Measurements from ENCODE around the gene SLC35D2.

SLC35D2 gene

DNA sequence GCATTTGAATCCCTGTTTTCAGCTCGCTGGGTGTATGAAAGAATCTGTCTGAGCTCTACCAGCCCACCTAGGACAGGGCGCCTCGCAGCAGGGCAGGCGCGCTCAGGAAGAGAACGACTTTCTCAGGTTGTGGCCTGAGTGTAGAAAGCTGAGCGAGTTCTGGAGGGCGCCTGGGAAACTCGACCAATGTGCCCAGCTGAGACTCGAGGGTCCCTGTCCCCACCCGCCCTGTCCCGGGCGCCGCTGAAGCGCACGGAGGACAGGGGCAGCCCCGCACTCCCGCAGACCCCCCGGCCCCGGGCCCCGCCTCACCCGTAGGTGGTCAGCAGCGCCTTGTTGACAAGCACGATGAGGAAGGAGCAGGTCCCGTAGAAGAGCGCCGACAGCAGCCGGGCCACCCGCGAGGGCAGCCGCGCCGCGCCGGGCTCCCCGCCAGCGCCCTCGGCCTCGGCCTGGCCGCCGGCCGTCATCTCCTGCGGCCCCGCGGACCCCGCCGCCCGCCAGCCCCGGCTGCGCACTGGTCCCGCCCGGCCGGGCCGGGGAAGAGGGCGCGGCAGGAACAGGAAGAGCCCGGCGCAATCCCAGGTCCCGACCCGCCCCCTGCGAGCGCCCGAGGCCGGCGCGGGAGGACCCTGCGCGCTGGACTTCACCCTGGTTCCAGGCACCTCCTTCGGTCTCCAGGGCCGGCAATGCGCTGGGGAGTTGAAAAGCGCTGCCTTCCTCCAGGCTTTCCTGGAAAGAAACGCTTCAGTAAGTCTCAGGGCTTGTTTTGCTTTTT, at the start of gene SLC35D2:
SLC35D2 (minus strand) TSS at position 547 of the 778 bp plus-strand sequence; CDS start at position 470, 77 bp downstream.
- DNase-seq: peak; percentile 45

DNA sequence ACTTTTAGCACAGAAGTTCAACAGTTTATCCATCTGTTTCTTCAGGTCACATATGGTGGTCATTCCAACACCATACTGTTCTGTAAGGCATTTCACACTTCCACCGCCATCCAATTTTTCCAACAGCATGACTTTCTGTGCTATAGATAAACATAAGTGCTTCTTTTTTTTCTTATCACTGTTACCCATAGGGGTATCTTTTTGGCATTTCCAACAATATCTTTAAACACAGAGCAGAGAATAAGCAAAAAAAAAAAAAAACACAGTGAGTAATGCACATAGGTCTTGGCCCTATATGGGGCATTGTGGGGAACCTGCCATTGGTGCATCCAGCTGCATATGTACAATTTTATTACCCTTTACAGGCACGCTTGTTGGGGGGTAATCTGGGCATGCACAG, 46.9 kb upstream of the SLC35D2 start:
- no peak for DNase-seq

DNA sequence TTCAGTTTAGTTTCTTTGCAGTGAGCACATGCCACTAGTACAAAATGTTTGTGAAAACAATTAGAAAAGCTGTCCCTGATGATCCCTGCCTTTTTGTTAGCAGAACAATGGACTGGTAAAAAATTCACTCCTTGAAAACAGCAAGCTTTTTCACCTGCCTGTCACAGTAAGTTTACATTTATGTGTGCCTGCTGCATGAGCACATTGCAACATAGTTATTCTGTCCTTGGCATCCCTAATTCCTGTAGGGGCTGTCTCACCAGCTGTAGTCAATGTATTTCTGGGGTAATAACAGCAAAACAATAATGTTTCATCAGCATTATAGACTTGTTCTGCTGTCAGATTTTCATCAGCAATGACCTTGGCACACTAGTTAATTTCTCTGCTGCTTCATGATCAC, 46.2 kb upstream of the SLC35D2 start:
- no peak for DNase-seq

DNA sequence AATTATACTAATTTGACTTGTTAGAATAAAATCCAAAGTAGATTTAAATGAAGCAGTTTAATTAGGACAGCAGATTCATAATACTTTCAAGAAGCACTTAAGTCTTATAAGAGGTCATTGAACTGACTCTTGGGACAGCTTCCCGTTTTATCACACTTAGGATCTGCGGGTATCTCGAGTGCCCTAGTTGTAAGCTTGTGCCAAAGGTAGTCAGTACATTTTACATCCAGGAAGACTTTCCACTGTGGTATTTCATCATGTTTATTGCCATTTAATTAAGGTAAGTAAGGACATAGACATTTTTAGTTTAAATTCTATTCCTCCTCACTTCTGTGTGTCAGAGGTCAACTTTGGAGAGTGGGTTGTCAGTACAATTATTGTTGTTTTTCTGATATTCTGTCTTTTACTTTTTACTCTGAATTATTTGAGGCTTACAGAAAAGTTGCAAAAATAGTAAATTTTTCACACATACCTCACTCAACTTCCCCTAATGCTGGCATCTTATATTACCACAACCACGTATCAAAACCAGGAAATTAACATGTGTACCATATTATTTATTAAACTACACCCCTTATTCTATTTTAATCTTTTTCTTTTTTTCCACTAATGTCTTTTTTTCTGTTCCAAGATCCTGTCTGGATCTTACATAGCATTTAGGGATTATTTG, 42.1 kb upstream of the SLC35D2 start:
- DNase-seq: no peak

DNA sequence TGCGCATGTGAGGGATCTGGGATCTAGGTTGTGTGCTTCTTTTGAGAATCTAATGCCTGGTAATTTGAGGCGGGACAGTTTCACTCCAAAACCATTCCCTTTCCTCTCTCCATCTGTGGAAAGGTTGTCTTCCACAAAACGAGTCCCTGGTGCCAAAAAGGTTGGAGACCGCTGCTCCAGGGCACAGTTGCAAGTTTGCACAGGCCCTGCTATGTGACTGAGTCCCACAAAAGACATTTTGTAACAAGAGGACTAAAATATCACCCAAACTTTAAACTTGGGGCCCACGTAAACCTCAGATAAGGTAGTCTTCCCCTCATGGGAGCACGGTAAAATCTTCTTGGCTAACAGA, 40.5 kb upstream of the SLC35D2 start:
- no peak for DNase-seq

DNA sequence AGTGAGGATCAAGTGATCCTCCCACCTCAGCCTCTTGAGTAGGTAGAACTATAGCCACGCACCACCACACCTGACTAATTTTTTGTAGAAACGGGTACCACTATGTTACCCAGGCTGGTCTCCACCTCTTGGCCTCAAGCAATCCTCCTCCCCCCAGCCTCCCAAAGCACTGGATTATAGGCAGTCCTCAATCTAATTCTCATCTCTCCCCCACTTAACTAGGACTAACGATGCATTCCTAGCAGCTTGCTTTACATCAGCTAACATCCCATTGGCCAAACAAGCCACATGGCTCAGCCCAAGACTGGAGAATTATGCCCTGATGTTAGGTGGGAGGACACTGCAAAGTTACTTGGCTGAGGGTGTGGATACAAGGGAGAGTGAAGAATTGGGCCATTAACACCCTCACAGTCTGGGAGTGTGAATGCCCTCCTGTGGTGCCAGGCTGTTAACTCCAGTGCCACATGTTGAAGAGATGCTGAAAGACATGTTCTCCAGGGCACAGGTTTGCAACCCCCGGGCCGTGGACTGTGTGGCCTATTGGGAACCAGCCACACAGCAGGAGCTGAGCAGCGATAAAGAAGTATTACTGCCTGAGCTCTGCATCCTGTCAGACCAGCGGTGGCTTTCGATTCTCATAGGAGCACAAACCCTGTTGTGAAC, 39.9 kb upstream of the SLC35D2 start:
- no peak for DNase-seq

DNA sequence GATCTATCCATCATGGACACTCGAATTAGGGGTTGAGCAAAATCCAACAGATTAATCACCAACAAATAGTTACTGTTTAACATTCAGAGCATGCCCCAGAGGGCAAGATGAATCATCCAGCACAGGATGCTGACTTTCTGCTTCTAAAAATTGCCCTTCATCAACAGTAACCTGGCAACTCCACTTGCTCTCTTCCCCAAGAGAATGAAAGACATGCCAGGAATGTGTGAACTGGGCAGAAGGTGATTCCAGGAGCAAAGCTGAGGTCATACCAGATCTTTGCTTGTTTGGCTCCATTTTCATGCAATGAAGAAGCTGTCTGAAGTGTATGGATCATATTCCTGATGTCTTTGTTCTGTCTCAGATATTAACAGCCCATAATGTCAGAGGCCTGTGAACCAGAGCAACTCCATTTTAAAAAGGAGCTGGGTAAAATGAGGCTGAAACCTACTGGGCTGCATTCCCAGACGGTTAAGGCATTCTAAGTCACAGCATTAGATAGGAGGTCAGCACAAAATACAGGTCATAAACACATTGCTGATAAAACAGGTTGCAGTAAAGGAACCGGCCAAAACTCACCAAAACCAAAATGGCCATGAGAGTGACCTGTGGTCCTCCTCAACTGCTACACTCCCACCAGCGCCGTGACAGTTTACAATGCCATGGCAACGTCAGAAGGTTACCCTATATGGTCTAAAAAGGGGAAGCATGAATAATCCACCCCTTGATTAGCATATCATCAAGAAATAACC, 37.1 kb upstream of the SLC35D2 start:
- no peak for DNase-seq

DNA sequence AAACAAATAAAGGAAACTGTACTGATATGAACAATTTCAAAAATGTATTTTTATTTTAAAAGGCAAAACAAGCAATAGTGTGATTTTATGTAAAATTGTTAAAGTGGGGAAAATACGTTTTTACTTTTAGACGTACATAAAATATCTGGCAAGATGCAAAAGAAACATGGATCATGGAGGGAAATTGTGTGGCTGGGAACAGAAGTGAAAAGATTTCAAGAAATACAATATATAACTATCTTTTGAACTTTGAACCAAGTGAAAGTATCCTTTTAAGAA, 36.1 kb upstream of the SLC35D2 start:
- DNase-seq: no peak

DNA sequence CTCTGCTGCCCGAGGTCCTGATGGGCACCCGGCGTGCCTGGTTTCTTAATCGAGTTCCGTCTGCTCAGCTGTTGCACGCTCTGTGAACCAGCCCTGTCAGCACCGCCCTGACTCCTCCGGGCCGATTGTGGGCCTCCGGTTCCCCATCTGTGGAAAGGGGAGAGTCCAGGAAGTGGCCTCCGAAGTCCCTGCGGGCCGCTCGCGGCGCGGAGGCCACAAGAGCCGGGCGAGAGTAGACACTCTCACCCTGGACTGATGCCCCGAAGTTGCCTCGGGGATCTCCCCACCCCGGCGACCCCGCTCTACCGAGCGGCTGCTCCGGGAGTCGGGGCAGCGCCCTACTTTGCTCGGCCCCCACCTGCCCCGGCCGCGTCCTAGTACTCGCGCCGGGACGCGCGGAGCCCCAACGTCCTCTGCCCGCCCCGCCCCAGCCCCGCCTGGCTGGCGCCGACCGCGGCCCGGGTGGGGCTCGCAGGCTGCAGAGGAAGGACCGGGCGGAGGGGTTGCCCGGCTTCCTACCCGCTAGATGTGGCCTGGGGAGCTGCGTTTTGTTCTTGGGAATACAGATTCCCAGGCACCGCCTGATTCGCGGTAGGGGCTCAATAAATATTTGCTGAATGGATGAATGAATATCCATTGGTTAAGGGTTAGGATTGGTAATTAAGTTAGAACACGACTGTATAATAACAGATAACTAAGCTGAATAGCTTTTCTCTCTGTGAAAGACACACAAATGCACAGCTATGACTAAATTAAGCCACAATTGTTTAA, 35.6 kb upstream of the SLC35D2 start:
- peak; percentile 74 for DNase-seq

DNA sequence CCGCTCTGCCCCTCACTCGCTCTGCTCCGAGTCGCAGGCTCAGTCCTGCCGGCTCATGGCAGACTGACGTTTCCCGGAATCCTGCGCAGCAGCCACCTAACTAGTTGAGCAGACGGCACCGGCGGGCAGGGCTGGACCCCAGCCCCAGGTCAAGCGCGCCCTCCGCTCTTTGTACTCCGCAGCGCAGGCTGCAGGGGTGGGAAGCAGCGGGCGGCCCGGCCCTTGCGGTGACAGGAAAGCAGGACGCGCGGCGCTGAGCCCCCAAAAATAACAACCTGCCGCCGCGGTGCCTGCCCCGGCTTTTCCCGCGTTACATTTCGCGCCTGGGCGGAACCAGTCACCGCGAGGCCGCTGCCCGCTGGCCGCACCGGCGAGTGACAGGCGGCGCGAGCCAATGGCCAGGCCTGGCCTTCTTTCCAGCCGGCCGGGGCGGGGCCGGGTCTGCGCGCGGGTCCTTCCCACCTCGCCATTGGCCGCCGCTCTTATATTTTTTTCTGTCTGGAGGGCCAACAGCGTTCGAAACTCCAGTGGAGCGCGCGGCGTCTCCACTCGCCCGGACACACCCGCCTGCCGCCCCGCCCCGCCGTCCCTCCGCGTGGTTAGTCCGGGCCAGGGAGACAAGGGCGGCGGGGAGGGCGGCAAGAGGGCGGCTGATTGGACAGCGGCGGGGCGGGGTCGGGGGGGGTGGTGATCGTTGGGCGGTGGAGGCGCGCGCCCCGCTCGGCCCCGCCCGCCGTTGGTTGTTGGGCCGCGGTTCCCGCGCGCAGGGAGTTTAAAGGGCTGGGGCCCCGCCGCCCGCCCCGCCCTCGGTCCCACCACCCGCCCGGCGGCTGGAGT, 34.8 kb upstream of the SLC35D2 start, which contains the start of gene ZNF367:
ZNF367 (minus strand) TSS at position 288 of the 837 bp plus-strand sequence. CDS start 338 bp downstream, outside the sequence.
- peak; percentile 94 for DNase-seq

DNA sequence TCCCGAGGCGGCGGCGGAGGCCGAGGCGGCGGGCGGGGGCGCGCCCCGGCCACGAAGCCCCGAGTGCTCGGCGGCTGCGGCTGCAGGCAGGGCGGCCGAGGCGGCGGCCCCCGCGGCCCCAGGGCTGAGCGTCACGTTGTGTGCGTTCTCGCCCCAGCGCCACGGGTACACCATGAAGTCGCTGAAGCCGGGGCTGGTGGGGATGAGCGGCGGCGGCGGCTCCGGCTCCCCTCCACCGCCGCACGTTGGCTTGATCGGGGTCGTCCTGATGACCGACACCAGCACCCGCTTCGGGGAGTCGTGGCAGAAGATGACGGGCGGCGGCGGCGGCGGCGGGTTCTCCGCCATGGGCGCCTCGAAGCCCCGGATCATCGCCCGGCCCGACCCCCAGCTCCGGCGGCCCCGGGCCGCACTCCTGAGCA, 34.2 kb upstream of the SLC35D2 start:
- DNase-seq: peak; percentile 52

DNA sequence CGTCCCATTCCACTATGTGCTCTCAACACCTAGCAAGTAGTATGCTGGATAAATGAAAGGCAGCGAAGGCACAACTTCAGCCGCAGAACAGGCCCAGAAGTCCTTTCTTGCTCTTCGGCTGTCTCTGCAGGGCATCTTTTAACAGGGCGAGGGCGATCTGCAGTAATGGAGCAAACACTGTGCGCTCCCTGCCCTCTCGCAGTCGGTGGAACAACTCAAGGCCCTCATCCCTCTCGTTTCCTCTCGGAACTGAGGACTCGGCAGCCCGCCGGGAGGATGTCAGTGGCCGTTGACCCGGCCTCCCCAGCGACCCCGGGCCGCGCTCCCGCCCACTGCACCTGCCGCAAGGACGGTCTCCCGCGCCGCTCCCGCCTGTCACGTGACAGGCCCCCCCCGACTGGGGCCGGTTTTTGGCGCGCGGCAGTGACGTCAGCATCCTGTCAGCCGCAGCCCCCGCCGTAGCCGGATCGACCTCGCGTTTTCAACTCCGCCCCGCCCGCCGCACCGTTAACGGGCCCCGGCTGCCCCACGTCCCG, 33.6 kb upstream of the SLC35D2 start:
- DNase-seq: peak; percentile 95

DNA sequence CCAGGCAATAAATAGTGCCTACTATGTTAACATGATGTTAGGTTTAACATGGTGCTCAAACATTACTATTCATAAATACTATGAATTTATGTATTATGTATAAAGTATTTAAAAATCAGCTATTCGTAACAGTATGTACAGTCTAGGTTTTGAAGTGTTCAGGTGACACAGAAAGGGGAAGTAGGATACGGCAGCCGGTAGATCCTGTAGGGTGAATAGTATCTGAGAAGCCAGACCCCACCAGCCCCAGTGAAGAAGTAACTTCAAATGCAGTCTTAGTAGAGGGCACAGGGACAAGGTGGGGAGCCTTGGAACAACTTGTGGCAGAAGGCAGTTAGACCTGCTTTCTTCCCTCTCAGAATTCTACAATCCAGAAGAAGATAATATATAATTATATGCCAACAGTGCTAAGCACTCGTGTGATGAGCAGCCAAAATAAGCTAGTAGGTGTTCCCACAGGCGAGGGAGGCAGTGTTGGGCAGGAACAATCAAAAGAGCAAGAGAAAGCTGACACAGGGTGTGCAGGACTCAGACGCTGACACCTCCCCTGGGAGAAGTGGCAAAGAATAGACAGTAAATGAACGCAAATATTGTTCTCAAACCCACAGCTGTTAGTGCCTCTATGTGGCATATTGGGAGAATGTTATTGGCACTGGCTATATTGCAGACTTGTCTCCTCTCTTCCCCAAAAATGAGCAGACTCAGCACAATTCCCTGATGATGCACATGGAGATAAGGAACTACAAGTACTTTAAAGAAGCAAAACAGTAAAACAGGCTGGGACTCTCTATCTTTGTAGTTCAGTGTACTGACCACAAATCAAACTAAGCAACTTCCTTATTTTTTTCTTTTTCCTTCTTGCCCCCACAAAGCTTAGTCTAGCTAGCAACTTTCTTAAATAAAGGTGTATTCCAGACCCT, 30.1 kb upstream of the SLC35D2 start:
- DNase-seq: no peak

DNA sequence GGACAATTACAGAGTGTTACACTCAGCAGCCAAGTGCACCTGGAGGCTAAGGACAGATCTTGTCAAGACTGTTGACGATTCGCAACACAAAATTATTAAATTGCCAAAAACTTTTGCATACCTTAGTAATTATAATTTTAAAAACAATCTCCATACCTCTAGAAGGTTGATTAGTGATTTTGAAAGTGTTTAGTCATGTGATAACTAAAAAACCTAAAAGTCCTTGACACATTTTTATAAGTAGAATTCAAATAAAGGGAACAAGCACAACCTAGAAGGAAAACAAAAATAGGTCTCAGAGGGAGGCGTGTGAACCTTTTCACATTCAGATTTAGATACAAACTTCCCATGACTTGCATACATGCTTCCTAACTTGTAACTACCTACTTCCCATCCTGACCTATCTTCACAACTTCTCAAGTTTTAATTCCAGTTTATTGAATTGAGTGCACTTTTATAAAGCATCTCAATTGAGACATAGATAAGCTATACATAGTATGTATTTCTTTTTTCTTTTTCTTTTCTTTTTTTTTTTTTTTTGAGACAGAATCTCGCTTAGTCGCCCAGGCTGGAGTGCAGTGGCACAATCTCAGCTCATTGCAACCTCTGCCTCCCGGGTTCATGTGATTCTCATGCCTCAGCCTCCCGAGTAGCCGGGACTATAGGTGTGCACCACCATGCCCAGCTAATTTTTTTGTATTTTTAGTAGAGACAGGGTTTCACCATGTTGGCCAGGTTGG, 28.8 kb upstream of the SLC35D2 start:
- DNase-seq: no peak

DNA sequence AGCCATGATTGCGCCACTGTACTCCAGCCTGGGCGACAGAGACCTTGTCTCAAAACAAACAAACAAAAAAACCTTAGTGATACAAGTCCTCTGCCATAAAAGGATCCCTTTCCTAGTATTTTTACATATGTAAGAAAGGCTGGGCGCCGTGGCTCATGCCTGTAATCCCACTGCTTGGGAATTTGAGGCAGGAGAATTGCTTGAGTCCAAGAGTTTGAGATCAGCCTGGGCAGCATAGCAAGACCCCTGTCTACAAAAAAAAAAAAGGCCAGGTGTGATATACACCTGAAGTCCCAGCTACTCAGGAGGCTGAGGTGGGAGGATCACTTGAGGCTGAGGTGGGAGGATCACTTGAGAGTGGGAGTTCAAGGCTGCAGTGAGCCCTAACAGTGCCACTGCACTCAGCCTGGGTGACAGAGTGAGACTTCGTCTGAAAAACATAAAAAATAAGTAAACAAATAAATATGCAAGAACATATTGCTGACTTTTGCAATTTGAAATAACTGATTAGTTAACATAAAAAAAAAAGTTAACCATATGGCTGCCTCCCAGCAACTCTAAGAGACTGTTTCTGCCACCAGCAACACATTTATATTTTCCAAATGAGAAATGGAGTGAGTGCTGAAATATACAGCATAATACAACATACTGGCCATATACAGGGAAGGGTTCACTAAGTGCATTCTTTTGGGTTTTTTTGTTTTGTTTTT, 27.8 kb upstream of the SLC35D2 start:
- no peak for DNase-seq

DNA sequence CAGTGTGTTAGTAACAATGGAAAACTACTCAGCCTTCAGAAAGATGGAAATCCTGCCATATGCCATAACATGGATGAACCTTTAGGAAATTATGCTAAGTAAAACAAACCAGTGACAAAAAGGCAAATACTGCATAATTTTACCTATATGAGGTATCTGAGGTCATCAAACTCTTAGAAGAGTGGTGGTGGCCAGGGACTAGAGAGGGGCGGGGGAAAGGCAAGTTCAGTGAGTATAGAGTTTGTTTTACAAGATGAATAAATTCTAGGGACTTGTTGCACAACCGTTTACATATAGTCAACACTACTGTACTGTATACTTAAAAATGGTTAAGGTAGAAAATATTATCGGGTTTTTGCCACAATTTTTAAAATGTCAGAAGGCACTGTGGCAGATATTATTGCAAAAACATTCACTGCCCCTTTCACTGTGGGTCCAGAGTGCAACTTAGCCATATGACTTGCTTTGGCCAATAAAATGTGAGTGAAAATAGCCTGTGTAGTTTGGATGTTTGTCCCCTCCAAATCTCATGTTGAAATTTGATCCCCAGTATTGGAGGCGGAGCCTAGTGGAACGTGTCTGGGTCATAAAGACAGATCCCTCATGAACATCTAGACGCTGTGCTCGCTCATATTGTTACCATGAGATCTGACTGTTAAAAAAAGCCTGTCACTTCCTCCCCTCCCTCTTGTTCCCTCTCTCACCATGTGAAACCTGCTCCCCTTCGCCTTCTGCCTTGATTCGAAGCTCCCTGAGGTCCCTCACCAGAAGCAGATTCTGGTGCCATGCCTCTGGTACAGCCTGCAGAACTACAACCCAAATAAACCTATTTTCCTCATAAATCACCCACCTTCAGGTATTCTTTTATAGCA, 25.1 kb upstream of the SLC35D2 start:
- no peak for DNase-seq

DNA sequence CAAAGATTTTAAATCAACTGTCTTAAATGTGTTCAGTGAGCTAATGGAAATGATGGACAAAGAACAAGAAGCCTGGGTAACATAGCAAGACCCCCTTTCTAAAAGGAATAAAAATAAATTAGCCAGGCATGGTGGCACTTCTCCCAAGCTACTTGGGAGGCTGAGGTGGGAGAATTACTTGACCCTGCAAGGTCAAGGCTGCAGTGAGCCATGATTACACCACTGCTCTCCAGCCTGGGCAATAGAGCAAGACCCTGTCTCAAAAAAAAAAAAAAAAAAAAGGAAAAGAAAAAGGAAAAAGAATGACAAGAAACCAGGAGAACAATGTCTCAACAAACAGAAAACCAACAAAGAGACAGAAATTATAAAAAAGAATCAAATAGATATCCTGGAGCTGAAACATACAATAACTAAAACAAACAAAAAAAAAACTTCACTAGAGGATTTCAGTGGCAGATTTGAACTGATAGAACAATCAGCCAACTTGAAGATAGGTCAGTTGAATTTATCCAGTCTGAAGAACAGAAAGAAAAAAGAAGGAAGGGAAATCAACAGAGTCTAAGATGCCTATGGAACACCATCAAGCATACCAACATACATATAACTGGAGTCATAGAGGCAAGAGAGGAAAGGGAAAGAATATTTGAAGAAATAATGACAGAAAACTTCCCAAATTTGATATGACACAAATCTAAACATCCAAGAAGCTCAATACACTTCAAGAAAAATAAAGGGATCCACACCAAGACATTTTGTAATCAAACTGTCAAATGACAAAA, 16.8 kb upstream of the SLC35D2 start:
- DNase-seq: no peak
